SK-N-SH treated with all-trans-retinoic acid at 6 μM for 48 hours (cell line): ENCODE results near the gene GGACT.

Source experiments
- ARNTL ChIP-seq: fragments of 450-650 bp; formaldehyde crosslinking; IDR thresholded peaks from 2 replicates; pipeline ENCODE4 v1.5.0; 2020; ENCODE audit warnings: low read depth, mild to moderate bottlenecking, moderate library complexity, borderline replicate concordance
- CREB5 ChIP-seq: fragments of 250-450 bp; sonication (Bioruptor Pico); IDR thresholded peaks from 2 replicates; pipeline ENCODE4 v1.5.1; 2020; ENCODE audit warnings: low read depth, mild to moderate bottlenecking, moderate library complexity
- ESRRG ChIP-seq: fragments of 250-450 bp; sonication (Bioruptor Pico); IDR thresholded peaks from 2 replicates; pipeline ENCODE4 v1.6.1; 2021; ENCODE audit warnings: mild to moderate bottlenecking
- ISL1 ChIP-seq: fragments of 250-450 bp; sonication (Bioruptor Pico); IDR thresholded peaks from 2 replicates; pipeline ENCODE4 v2.1.2; 2022; ENCODE audit warnings: mild to moderate bottlenecking, moderate library complexity
- PPARA ChIP-seq: fragments of 250-450 bp; sonication (Bioruptor Pico); IDR thresholded peaks from 2 replicates; pipeline ENCODE4 v1.5.0; 2020; ENCODE audit warnings: mild to moderate bottlenecking, borderline replicate concordance
- RARB ChIP-seq: fragments of 250-450 bp; sonication (Bioruptor Pico); IDR thresholded peaks from 2 replicates; pipeline ENCODE4 v1.8.0; 2021; ENCODE audit warnings: mild to moderate bottlenecking, moderate library complexity
- ZC3H10 ChIP-seq: fragments of 250-450 bp; sonication (Bioruptor Pico); IDR thresholded peaks from 2 replicates; pipeline ENCODE4 v1.5.1; 2021; ENCODE audit warnings: mild to moderate bottlenecking, moderate library complexity
- ZFP3 ChIP-seq: fragments of 250-450 bp; sonication (Bioruptor Pico); IDR thresholded peaks from 2 replicates; pipeline ENCODE4 v1.5.0; 2020; ENCODE audit warnings: mild to moderate bottlenecking, moderate library complexity
- ZFP30 ChIP-seq: fragments of 450-650 bp; formaldehyde crosslinking; IDR thresholded peaks from 2 replicates; pipeline ENCODE4 v1.5.0; 2022; ENCODE audit warnings: mild to moderate bottlenecking, moderate library complexity

- TF ChIP-seq CREB5 (CRISPR knock-in tag) (no peak), ESRRG (CRISPR knock-in tag) (no peak), ISL1 (CRISPR knock-in tag) (no peak), RARB (CRISPR knock-in tag) (no peak), ZFP3 (CRISPR knock-in tag) (no peak), ARNTL (CRISPR knock-in tag) (no peak), ZC3H10 (no peak), ZFP30 (no peak), PPARA (CRISPR knock-in tag) (no peak)
Measured at GRCh38 chr13:100561158-100561499, 27.5 kb downstream of the GGACT start.
